Measurements from ENCODE around the gene MED4.

- TF ChIP-seq ZNF274 (IDR thresholded peaks at IDR 0.05; ENCODE audit: low read depth, low read length) (no peak), YY1 (IDR thresholded peaks at IDR 0.05; ENCODE audit: insufficient read depth, insufficient read length) (no peak), SUZ12 (IDR thresholded peaks at IDR 0.05; ENCODE audit: extremely low read depth, insufficient read depth, insufficient read length) (no peak)
Observed at GRCh38 chr13:48081739-48082138, 13.2 kb downstream of the MED4 start.

All from NT2/D1 (cell line).